Ishikawa (cell line): ENCODE data around the gene MAGEA9.

ENCODE experiments used
- CEBPB ChIP-seq: IDR thresholded peaks from 2 replicates; pipeline ENCODE4 v1.6.1; 2012
- CREB1 ChIP-seq: IDR thresholded peaks from 2 replicates; pipeline ENCODE4 v1.6.1; 2012; ENCODE audit warnings: low read depth
- EGR1 ChIP-seq: IDR thresholded peaks from 2 replicates; pipeline ENCODE4 v1.6.1; 2012
- EP300 ChIP-seq: IDR thresholded peaks from 2 replicates; pipeline ENCODE4 v1.6.1; 2012; ENCODE audit warnings: borderline replicate concordance
- FOXM1 ChIP-seq: IDR thresholded peaks from 2 replicates; pipeline ENCODE4 v1.6.1; 2012; ENCODE audit warnings: low read depth, borderline replicate concordance
- MAX ChIP-seq: IDR thresholded peaks from 2 replicates; pipeline ENCODE4 v1.6.1; 2012
- NFIC ChIP-seq: IDR thresholded peaks from 2 replicates; pipeline ENCODE4 v1.6.1; 2012
- RAD21 ChIP-seq: IDR thresholded peaks from 2 replicates; pipeline ENCODE4 v1.6.1; 2012; ENCODE audit warnings: low read depth
- REST ChIP-seq: IDR thresholded peaks from 2 replicates; pipeline ENCODE4 v1.6.1; 2012; ENCODE audit warnings: low read depth, mild to moderate bottlenecking
- TAF1 ChIP-seq: IDR thresholded peaks from 2 replicates; pipeline ENCODE4 v1.6.1; 2012; ENCODE audit warnings: low read depth, mild to moderate bottlenecking
- TCF12 ChIP-seq: IDR thresholded peaks from 2 replicates; pipeline ENCODE4 v1.6.1; 2012; ENCODE audit warnings: low read depth
- TEAD4 ChIP-seq: IDR thresholded peaks from 2 replicates; pipeline ENCODE4 v1.6.1; 2012
- USF1 ChIP-seq: IDR thresholded peaks from 2 replicates; pipeline ENCODE4 v1.6.1; 2012
- YY1 ChIP-seq: IDR thresholded peaks from 2 replicates; pipeline ENCODE4 v1.6.1; 2012; ENCODE audit warnings: low read depth
- ZBTB7A ChIP-seq: IDR thresholded peaks from 2 replicates; pipeline ENCODE4 v1.6.1; 2012; ENCODE audit warnings: low read depth

MAGEA9 gene

GRCh38 chrX:149819371-149819770 is 37.6 kb downstream of the MAGEA9 start:
- TF ChIP-seq ZBTB7A (no peak), TCF12 (no peak), TEAD4 (no peak), USF1 (no peak), MAX (no peak), YY1 (no peak), CREB1 (no peak), CEBPB (no peak), EGR1 (no peak), FOXM1 (no peak), RAD21 (no peak), NFIC (no peak), EP300 (no peak), TAF1 (no peak), REST (no peak)

- TF ChIP-seq ZBTB7A = no peak
- peak; percentile 33; the same call in 1 of the 2 replicates for TF ChIP-seq RAD21
Observed at GRCh38 chrX:149825424-149825823, 43.7 kb downstream of the MAGEA9 start.

GRCh38 chrX:149827254-149827653 is 45.5 kb downstream of the MAGEA9 start:
- TF ChIP-seq TCF12 = no peak
- TF ChIP-seq MAX = no peak
- no peak for TF ChIP-seq EGR1
- TF ChIP-seq EP300 = no peak
- TF ChIP-seq USF1 = no peak
- no peak for TF ChIP-seq NFIC
- TF ChIP-seq RAD21 = no peak
- no peak for TF ChIP-seq CEBPB
- TF ChIP-seq YY1 = no peak
- no peak for TF ChIP-seq REST
- no peak for TF ChIP-seq TAF1
- TF ChIP-seq TEAD4 = no peak
- no peak for TF ChIP-seq CREB1
- no peak for TF ChIP-seq FOXM1
- TF ChIP-seq ZBTB7A = no peak

- TF ChIP-seq REST = no peak
- TF ChIP-seq TEAD4 = no peak
- TF ChIP-seq TCF12 = no peak
- no peak for TF ChIP-seq CREB1
- no peak for TF ChIP-seq YY1
- TF ChIP-seq MAX = no peak
- TF ChIP-seq FOXM1 = no peak
- TF ChIP-seq CEBPB = no peak
- no peak for TF ChIP-seq ZBTB7A
- no peak for TF ChIP-seq NFIC
- no peak for TF ChIP-seq EGR1
- no peak for TF ChIP-seq EP300
- TF ChIP-seq TAF1 = no peak
- no peak for TF ChIP-seq RAD21
- TF ChIP-seq USF1 = no peak
Observed at GRCh38 chrX:149829751-149830191, 48.0 kb downstream of the MAGEA9 start.
